CD4-positive, alpha-beta T cell treated with Interleukin-4 for 1 hour (primary cell): ENCODE results near the gene RPE.

ENCODE experiments used
- DNase-seq, 2 donors: peaks; one replicate each; pipeline ENCODE4 v3.0.0-alpha.2; 2020 to 2022

Gene RPE

DNA sequence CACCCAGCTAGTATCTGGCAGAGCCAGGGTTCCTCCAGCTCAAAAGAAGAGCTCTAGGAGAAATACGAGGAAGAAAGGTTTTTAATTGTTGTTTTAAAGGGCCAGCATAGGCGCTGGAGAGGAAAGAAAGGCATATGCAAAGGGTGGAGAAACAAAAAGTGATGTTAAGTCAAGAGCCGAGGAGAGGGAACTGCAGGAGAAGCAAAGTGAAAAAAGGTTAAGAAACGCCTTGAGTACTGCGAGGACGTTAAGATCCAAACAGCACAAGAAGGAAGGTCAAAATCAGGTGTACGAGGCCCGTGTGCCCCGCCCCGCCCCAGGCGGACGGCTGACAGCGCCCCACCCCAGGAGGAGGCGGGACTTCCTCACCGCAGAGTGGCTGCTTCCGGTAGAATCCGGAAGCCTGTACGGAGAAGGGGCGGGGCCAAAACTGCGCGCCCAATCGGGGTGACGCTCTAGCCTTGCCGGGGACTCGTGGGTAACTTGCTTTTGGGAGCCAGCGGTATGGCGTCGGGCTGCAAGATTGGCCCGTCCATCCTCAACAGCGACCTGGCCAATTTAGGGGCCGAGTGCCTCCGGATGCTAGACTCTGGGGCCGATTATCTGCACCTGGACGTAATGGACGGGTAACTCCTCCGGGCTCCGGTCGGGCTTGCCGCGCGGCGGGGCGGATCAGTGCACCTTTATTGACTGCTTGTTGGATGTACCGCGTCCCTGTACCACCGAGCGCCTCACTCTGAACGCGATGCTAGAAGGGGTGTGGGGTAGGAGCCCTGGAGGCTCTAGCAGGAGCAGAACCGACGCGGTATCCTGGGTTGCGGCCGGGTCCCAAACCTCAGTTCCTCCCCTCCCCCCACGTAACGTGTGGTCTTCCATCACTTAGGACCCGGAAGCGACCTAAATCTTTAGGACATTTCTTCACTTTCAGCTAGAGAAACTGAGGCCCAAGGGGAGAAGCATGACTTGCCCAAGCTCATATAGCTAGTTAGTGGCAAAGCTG, at the start of gene RPE:
Gene RPE, plus strand, starts transcription at position 481 of the 1,000 bp plus-strand sequence. Its CDS starts 24 bp downstream, at position 505.
- DNase-seq = peak; percentile 95 to 96

DNA sequence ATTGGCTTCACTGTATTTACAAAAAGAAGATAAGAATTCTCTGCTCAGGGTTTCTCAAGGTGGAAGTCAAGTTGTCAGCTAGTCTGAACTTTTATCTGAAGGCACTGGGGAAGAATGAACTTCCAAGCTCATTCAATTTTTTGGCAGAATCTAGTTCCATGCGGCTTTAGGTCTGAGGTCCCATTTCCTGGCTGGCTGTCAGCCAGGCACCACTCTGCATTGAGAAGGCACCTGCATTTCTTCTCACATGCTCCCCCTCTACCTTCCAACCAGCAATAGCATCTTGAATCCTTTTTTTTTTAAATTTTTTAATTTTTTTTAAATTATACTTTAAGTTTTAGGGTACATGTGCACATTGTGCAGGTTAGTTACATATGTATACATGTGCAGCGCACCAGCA, 46.2 kb upstream of the RPE start:
- DNase-seq = no peak

DNA sequence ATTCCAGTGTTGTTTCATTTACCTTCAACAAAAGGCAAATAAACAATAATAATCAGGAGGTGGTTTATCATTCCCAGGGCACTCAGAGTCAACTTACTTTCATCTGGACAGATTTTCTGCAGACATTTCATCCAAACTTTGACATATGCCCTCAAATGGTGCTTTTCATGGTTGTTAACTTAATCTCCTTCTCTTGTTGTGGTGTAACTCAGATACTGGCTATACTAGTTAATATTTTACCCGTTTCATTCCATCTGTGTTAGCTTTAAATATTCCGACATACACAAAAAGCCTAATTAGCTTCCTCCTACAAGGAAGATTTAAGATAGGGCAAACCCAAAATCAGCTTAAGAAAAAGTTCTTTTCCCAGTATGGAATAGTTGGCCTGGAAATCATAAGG, 44.4 kb upstream of the RPE start:
- no peak for DNase-seq

DNA sequence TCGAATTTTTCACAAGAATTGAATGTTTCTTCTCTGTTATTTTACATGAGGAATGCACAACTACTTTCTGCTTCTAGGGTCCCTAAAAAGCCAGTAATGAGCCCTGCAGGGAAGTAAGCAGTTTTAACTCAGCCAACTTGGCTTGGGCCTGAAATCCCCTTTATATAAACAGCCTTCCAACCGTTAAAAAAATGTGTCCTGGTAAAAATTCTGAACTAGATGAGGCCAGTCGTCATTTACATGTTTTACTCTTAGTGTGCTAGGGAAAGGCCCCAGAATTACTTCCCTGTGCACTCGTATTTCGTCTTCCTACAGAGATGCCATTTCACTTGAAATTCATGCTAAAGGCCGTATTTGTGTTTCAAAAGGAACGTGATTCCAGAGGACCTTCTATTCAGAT, 42.4 kb upstream of the RPE start:
- no peak for DNase-seq

DNA sequence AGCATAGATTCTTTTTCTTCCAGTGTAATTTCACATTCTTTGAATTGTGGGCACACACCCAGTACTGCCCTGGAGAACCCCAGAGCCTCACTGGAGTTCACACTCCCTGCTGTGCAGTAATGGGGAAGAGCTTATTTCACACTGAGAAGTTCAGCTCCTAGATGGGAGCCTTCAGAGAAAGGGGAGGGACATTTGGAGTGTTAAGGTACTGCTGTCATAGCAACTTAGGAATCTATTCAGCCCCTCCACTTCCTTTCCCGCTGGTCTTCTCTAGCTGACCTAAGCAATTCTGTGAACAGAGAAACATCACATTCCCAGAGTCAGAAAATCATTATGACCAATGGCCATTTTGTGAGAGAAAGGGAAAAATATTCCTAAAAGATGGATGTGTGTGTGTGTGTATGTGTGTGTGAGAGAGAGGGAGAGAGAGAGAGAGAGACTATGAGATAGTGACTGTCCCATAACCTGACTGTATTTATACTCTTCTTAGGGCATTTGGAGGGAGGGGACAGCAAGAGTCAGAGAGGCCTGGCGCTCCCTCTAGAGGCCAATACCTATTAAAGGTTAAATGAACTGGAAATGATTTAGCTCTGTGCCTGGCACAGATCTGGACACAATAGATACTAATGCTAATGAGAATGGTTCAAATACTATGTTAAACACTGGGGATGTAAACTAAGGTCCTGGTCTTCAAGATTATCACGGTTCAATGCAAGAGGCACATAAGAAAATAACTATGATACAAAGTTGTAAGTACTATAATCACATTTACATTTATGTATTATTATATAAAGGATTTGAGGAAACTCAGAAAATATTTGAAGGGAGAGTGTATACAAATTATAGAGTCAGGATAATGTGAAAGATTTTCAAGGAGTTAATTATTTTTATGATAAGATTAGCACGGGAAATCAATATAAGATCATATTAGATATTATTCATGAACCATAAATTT, 41.5 kb upstream of the RPE start:
- DNase-seq = peak; percentile 12 to 43

DNA sequence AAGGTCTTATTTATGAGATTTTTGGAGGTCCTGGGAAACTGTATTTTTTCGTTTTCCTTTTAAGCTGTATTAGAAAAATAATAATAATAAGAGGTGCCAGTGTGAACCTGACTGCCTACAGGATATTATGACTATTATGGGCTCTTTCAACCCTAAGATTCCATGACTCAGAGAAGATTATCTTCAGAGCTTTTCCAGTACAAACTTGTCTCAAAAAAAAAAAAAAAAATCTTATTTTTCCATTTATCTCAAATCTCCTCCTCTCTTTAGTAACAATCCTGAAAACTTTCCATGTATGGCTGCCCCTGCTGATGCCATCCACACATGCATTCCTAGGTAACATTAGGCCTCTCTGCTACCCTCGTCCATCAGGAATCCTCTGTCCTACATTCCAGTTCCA, 36.7 kb upstream of the RPE start:
- DNase-seq = no peak

DNA sequence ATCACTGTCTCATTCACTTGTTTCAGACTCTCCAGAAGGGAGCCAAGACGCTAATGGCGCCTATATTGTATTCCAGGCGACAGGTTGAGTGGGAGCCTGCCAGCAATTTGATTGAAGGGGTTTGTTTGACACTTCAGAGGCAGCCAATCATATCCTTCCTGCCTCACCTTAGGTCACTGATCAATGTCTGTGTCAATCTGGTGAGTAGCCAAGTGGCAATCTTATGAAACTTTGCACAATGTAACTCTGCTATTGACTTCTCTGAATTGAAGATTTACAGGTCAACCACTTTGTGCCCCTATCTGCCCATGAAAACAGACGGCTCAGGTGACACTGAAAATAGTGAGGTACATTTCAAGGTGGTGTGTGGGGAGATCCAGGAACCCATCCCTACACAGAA, 32.7 kb upstream of the RPE start:
- DNase-seq = no peak

DNA sequence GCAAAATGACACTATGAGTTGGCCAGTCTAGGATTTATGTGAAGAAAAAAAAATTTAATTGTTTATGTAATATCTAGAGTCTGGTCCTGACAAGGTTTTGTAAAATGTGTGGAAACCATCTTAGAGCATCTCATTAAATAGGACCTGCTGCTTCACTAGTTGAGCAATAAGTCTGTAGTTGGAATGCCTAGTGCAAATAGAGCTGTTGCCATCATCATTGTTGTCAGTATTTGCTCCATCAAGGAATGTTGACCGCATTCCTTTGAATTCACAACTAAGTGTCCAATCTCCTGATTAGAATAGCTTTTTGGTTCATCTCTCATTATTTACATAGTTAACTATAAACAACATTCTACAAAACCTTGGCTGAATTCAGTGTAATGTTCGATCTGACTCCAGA, 32.2 kb upstream of the RPE start:
- DNase-seq = no peak

DNA sequence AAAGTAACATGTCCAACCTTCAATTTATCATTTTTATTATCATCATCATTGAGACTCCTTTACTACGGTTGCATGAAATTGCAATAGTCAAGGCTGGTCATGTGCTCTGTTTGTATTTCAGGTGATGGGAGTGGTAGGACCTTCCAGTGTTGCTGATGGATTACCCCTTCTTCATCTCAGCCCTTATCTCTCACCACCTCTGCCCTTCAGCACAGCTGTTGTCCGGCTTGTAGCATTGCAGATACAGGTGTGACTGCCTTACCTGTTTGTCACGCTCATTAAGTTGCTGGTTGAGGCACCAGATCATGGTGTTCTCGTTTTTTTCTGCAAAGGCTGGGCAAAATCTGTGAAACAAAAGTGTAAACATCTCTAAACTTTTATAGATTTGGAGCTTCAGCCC, 31.7 kb upstream of the RPE start:
- no peak for DNase-seq

DNA sequence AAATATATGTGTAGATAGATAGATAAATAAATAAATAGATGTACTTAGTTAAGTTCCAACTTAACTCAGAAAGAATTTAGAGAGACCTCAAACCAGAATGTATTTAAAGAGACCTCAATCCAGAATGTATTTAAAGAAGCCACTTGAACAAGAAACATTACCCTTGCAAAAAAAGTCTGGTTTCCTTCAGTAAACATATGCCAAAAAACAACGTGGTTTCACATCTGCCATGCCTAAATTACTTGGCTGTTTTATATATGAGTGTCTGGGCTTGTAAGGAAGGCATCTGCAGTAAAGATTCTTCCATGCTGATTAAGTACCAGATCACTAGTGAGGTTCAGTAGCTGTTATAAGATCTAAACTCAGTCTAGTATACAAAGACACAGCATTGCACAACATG, 29.1 kb upstream of the RPE start:
- DNase-seq = no peak

DNA sequence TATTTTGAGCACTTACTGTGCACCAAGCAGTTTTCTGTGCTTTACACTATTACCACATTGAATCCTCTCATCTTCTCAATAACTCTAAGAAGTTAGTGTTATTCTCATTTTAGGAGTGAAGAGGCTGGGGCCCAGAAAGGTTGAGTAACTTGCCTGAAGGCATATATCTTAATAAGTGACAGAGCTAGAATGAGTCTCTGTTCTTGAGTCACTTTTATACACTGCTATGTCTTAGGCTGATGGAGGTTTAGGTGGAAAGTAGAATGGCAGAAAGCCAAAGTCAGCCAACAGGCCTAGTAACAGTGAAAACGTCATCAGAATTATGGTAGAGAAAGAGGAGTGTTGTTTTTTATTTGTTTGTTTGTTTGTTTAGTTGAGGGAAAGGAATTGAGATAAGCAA, 27.9 kb upstream of the RPE start:
- no peak for DNase-seq

DNA sequence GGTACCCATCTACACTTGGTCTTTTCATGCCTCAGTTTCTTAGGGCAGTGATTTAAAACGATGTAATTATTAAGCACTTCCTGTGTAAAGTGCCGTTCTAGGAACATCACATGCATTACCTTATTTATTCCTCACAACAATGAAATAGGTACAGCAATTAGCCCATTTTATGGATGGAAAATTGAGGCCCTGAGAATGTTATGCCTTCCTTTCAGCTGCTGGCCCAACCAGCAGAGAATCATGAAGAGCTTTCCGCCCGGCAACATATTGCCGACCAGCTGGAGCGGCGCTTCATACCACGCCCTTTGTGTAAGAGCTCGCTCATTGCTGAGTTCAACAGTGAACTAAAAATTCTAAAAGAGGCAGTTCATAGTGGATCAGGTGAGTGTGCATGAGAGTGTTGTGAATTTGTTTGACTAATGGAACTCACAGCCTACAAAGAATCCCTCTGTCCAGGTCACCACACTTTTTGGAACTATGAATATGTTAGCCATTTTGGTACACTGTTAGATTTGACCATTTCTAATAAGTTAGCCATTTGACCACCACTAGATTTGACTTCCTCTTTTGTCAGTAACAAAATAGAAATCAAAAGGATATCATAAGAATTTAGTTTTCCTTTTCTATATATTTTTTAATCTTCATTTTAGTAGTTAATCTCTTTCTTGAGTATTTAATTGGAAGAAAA, 25.6 kb upstream of the RPE start:
- no peak for DNase-seq

DNA sequence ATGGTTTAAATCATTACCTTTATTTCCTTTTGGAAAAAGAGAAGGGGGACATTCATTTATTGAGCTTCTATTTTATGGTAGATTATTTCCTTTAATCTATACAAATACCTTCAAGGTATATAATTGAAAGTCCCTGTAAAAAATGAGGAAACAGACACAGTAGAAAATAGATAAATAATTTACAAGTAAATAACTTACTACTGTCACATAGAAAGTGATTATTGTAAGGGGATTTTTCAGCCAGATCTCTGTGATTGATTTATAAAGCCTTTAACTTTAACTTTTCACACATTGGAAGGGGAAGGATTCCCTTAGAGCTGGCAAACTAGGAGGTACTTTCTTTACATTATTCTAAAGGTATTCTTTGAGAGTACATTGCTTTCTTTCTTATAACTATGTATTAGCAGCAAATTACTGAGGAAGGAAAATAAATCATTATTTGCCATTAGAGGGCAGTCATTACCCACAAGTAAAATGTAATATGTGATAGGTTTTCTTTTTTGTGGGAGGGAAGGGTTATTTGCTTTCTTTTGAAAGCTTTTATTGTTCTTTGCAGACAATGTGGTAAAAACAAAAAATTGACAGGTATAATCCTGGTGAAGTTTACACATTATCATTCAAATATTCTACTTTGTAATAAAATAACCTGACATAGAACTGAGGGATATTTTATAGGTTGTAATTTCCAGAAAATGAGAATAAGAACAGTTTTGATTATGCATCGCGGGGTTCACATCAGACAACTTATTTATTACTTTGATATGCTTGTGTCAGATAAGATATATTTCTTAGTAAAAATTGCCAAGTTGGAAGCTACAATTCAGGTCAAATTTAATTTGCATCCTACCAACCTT, 24.8 kb upstream of the RPE start:
- DNase-seq = peak in 1 of 2 donors; percentile 63

DNA sequence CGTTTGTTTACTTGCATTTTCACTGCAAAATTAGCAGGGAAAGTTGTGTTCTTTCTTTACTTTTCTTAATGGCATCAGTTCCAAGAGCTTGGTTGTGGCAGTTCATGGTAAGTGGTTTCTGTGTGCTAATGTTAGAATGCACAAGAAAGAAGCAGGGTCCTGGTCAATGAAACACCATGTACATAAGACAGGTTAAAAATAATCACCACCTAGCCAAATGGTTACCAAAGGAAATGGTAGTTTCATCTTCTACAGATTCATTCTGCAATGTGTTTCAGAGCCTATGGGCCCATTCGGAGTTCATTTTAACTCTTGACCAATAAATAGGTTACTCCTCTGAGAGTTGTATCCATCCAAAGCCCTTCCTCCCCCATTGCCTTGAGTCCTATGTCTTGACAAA, 18.1 kb upstream of the RPE start:
- DNase-seq = no peak

DNA sequence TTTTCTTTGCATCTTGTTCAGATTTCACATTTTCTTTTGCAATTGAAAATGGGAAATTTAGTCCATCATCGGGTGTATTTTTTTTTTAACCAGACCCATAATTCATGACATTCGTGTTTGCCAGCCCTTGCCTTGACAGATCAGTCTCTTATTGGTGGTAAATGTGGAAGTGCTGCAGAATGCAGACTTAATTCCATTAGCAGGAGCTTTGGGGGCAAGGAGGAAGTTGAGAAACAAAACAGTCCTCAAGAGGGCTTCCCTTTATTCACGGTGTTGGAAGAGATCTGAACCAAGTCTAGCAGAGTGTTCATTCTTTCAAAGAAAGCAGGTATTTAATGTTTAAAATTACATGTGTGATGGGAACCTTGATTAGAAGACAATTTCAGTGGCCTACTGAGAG, 16.6 kb upstream of the RPE start:
- DNase-seq = no peak

DNA sequence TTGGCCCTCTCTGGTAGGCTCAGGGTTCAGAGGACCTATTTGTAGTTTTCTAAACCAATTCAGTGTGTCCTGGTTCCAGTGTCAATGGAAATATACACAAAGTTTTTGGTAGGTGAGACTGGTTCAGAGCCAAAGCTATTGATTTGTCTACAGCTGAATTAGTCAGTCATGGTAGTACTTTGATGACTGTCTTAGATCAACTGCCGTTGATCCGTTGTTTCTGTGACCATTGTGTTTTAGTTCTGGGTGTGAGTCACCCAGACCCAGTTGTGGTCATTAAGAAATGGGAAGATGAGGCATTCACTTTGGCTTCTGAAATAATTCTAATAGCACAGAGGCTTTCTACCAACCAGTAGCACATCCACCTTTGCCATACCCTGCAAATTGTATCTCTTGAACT, 16.0 kb upstream of the RPE start:
- DNase-seq = no peak

DNA sequence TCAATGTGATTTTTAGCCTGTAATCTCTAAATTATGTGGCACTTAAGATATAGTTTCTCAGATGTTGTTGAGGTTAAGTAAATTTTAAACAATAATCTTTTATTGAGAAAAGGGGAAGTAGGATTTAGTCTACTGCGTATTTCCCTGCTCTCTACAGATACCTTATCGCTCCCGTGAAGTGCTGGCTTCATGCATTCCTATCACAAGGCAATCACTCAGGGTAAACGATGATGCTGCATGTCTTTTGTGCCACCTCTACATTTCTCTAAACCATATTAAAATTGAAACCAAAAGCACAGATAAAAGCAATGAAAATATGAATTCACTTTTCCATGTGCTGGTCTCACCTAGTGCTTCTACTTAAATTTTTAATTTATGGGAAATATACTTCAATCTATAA, 14.4 kb upstream of the RPE start:
- DNase-seq = no peak

DNA sequence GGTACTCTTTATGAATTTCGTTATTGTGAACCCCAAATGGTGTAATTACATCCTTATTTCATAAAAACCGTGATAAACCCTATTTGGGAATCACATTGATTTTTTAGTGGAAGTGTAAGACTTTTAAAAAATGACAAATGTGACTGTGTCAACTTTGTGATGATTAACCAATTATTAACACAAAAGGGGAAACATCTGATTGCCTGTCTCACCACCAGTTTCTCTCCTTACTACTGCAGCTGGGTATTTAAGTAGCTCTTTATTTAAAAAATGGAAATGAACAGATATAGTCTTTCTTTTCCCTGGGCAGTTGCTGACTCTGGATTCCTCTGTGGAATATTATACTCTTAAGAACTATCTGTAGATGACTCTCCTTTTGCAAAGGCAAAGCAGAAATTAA, 11.6 kb upstream of the RPE start:
- DNase-seq = no peak

DNA sequence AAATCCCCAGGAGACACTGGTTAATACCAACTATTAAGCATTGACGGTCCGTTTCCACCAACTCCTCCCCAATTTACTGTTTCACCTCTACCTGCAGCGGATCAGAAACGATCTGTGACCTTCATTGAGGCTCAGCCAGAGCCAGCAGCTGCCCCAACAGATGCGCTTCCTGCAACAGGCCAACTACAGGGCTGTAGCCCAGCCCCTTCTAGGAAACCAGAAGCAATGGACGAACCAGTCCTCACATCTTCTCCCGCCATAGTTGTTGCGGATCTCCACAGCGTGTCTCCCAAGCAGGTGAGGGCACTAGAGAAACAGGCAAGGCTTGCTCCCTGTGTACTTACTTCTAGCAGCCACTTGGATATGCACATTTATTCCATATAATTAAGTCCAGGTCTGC, 8.5 kb upstream of the RPE start:
- no peak for DNase-seq

DNA sequence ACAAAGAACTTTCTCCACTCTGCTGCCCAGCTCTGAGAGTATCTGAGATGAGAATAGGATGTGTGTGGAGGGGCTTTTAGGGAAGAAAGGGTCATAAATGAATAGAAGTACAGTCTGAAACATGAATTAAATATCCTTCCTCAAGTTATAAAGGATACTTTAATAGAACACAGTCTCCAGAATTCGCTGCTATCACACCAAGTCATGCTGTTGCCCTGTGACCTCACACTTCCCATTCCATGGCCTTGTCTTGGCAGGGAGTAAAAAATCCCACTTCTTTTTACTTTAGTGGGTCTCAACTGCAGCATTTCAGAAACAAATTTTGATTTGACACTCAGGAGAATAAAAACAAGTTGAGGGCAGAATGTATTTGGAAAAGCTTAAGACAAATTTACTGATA, 3.8 kb upstream of the RPE start:
- DNase-seq = no peak

DNA sequence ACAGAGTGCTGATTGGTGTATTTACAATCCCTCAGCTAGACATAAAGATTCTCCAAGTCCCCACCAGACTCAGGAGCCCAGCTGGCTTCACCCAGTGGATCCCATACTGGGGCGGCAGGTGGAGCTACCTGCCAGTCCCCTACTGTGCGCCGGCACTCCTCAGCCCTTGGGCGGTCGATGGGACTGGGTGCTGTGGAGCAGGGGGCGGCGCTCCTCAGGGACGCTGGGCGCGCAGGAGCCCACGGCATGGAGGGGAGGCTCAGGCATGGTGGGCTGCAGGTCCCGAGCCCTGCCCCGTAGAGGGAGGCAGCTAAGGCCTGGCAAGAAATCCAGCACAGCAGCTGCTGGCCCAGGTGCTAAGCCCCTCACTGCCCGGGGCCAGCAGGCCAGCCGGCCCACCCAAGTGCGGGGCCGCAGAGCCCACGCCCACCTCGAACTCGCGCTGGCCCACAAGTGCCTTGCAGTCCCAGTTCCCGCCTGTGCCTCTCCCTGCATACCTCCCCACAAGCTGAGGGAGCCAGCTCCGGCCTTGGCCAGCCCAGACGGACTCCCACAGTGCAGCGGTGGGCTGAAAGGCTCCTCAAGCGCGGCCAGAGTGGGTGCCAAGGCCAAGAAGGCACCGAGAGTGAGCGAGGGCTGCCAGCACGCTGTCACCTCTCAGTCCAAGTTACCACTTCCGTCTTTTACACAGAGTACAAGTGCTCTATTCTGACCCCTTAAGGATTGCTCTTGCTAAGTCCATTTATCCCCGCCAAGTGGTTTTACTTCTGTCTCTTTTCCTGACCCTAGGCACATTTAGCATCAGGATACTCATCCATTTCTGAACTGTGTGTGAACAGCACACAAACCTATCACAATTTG, 1.7 kb upstream of the RPE start:
- DNase-seq = no peak
